Naive B cell (primary cell): ENCODE results near the gene NBL1. TPM values are rescaled to one million over a fixed set of nuclear protein-coding genes. Genes with fewer than 3 reads are reported as not detected.
"Not testable (repeated sequence)": the region's sequence is repeated elsewhere in the genome, so short reads cannot be mapped to it uniquely, and the experiment has no call there.

Experiments used
- ATAC-seq, 2 donors: fragments of 150-1000 bp; cut with Tn5 transposase; 2 replicates each; pipeline ENCODE4 v1.10.0; 2021; ENCODE audit warnings: low read depth in 2 of 2, mild to moderate bottlenecking in 2 of 2, moderate library complexity in 2 of 2
- DNase-seq: peaks from one replicate; pipeline ENCODE4 v3.0.0; 2022
- H3K27ac Mint-ChIP-seq, 6 donors: one replicate each; pipeline ENCODE4 v1.8.0; 2020 to 2022; ENCODE audit warnings: mild to moderate bottlenecking in 6 of 6, mixed read lengths in 6 of 6, moderate library complexity in 5 of 6, inconsistent platforms in 2 of 6
- H3K27me3 Mint-ChIP-seq, 3 donors: one replicate each; pipeline ENCODE4 v1.8.0; 2021 to 2022; ENCODE audit warnings: mixed read lengths in 3 of 3, mild to moderate bottlenecking in 1 of 3
- H3K36me3 Mint-ChIP-seq, 2 donors: one replicate each; pipeline ENCODE4 v1.8.0; 2020 to 2022; ENCODE audit warnings: mixed read lengths in 2 of 2, inconsistent platforms in 1 of 2, mild to moderate bottlenecking in 1 of 2
- H3K4me1 Mint-ChIP-seq, 3 donors: one replicate each; pipeline ENCODE4 v1.8.0; 2020 to 2022; ENCODE audit warnings: mixed read lengths in 3 of 3, inconsistent platforms in 1 of 3, mild to moderate bottlenecking in 1 of 3, moderate library complexity in 1 of 3
- H3K4me3 Mint-ChIP-seq, 8 donors: one replicate each; pipeline ENCODE4 v1.8.0; 2020 to 2022; ENCODE audit warnings: mild to moderate bottlenecking in 8 of 8, mixed read lengths in 8 of 8, moderate library complexity in 8 of 8, inconsistent platforms in 2 of 8
- H3K9me3 Mint-ChIP-seq, 7 donors: one replicate each; pipeline ENCODE4 v1.8.0; 2020 to 2022; ENCODE audit warnings: mixed read lengths in 7 of 7, mild to moderate bottlenecking in 5 of 7, inconsistent platforms in 2 of 7, moderate library complexity in 1 of 7
- polyA plus RNA-seq, 6 donors: library from polyadenylated mRNA; unstranded; fragments of 300-500 nt; fragmentation: Illumina TruSeq; gene quantifications; one replicate each; pipeline ENCODE4 v1.2.3, GENCODE V29; 2021; ENCODE audit warnings: low read depth in 6 of 6

NBL1 gene
- polyA plus RNA-seq, 6 donors from 2014 or later: 0.53 TPM; not detected in 5

DNA sequence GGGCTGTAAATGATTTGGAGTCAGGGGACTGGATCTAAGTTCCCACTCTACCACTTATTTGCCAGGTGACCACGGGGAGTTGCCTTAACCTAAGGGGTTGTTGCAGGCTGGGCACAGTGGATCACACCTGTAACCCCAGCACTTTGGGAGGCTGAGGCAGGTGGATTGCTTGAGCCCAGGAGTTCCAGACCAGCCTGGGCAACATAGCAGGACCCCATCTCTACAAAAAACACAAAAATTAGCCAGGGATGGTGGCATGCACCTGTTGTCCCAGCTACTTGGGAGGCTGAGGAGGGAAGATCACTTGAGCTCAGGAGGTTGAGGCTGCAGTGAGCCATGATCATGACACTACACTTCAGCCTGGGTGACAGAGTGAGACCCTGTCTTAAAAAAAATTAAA lies 13.9 kb upstream of the NBL1 start:
- ATAC-seq, H3K4me3 Mint-ChIP-seq, H3K27me3 Mint-ChIP-seq, DNase-seq, H3K4me1 Mint-ChIP-seq, H3K9me3 Mint-ChIP-seq: not testable (repeated sequence)
- Mint-ChIP-seq H3K36me3 (peaks cover 12 to 22% of the 10 kb centered on the region in 2 donors), H3K27ac (peak overlapping the region in 2 of 6 donors; percentile 5 to 90)

DNA sequence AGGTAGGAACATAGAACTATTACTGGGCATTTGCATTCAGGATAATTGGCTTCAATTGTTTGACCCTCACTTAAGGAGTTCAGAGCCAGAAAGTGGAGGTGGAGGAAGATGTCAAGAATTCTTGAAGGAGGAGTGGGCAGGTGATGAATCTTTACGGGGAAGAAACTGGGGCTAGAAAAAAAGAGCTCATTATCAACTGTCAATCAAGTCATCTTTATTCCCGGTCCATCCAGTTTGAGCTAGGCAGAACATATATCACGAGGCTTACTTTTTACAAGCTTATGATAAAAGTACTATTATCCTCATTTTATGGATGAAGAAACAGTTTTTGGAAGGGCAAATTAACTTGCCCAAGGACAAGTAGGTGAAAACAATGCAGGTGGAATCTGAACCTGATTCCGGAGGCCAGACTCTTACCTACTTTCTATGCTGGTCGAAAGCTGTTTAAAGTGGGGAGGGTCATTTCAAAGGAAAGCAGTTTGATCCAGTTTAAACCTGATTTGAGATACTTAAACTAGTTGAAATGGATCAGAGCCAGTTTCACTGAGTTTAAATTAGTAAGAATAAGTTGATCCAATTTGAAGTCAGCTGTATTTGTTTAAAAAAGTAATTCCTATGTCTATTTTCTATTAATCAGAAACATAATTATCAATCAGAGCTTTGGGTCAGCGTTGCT lies 13.3 kb upstream of the NBL1 start:
- Mint-ChIP-seq H3K9me3 (no peaks in the 10 kb centered on the region), H3K4me1 (peaks cover 0 to 6% (median 0%) of the 10 kb centered on the region in 3 donors), H3K4me3 (no peak overlapping the region), H3K27ac (no peak overlapping the region), H3K27me3 (no peaks in the 10 kb centered on the region), H3K36me3 (peaks cover 11 to 21% of the 10 kb centered on the region in 2 donors)
- no peak for DNase-seq
- ATAC-seq: no peak

DNA sequence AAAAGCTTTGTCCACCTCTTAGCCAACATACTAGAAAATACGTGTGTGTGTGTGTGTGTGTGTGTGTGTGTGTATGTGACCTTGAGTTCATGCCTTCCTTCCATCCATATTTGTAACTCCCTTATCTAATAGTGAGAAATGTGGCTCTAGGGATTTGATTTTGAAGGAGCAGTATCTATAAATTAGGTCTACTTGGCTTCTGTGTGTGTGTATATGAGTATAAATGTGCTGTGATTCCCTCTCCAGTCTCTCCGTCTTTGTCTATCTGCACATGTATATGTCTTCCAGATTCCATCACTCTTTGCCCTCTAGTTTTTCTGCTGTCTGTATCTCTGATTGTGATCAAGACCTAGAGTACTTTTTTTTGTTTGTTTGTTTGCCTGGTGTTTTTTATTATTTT lies 11.9 kb upstream of the NBL1 start:
- DNase-seq (no peak), ATAC-seq (no peak)
- no peaks in the 10 kb centered on the region for H3K27me3 Mint-ChIP-seq
- peaks cover 3 to 12% of the 10 kb centered on the region in 2 donors for H3K36me3 Mint-ChIP-seq
- H3K4me3 Mint-ChIP-seq: no peak overlapping the region
- H3K4me1 Mint-ChIP-seq: peaks cover 0 to 4% (median 0%) of the 10 kb centered on the region in 3 donors
- H3K9me3 Mint-ChIP-seq: no peaks in the 10 kb centered on the region
- peak overlapping the region in 1 of 6 donors; percentile 67 for H3K27ac Mint-ChIP-seq

DNA sequence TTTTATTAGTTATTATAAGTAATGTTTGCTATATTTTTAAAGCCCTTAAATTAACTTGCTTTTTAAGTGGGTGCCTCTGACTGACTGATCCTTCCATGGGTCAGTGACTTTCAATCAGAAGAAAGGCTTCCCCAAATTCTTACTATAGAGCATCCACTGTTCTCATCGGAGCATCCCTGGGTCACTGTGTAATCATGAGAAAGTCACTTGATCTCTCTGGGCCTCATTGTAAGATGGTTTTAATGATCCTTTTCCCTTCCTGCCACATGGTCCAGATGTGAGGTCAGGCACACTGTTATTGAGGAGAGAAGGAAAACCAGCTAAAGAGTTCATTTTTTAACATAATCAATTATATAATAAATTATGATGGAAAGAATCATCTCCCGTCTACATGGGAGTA lies 11.0 kb upstream of the NBL1 start:
- Mint-ChIP-seq H3K36me3 (peaks cover 0 to 7% of the 10 kb centered on the region in 2 donors), H3K9me3 (no peaks in the 10 kb centered on the region), H3K27ac (no peak overlapping the region), H3K4me3 (no peak overlapping the region), H3K27me3 (no peaks in the 10 kb centered on the region), H3K4me1 (peaks cover 0 to 4% (median 0%) of the 10 kb centered on the region in 3 donors)
- DNase-seq (no peak), ATAC-seq (no peak)

DNA sequence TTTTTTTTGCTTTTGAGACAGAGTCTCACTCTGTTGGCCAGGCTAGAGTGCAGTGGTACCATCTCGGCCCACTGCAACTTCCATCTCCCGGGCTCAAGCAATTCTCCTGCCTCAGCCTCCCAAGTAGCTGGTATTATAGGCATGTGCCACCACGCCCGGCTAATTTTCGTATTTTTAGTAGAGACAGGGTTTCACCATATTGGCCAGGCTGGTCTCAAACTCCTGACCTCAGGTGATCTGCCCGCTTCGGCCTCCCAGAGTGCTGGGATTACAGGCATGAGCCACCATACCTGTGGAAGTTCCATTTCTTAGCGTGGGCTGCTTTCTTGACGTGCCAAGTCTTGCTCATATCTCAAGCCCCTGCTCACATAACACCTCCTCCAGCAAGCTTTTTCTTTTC lies 9.0 kb upstream of the NBL1 start:
- not testable (repeated sequence) for H3K36me3 Mint-ChIP-seq, H3K4me1 Mint-ChIP-seq, H3K9me3 Mint-ChIP-seq, H3K4me3 Mint-ChIP-seq, ATAC-seq, H3K27ac Mint-ChIP-seq, H3K27me3 Mint-ChIP-seq, DNase-seq

GRCh38 chr1:19635646-19636045 lies 8.5 kb upstream of the NBL1 start:
- H3K4me3 Mint-ChIP-seq: no peak overlapping the region
- no peaks in the 10 kb centered on the region for H3K9me3 Mint-ChIP-seq
- H3K36me3 Mint-ChIP-seq: no peaks in the 10 kb centered on the region
- peak overlapping the region in 1 of 6 donors; percentile 28 for H3K27ac Mint-ChIP-seq
- ATAC-seq: no peak
- no peaks in the 10 kb centered on the region for H3K4me1 Mint-ChIP-seq
- DNase-seq: no peak
- H3K27me3 Mint-ChIP-seq: peaks cover 7 to 9% (median 9%) of the 10 kb centered on the region in 3 donors

GRCh38 chr1:19636065-19636464 lies 8.0 kb upstream of the NBL1 start:
- H3K9me3 Mint-ChIP-seq: no peaks in the 10 kb centered on the region
- DNase-seq: no peak

DNA sequence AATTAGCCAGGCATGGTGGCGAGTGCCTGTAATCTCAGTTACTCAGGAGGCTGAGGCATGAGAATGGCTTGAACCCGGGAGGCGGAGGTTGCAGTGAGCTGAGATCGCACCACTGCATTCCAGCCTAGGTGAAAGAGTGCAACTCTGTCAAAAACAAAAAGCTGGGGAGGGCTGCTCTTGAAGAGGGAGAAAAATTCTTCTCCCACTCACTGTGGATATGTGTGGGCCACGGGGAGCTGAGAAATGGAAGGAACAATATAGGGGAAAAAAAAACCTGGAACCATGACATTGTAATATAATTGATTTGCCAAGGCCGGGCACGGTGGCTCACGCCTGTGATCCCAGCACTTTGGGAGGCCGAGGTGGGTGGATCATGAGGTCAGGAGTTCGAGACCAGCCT lies 7.4 kb upstream of the NBL1 start:
- ATAC-seq, H3K36me3 Mint-ChIP-seq, H3K4me1 Mint-ChIP-seq, H3K9me3 Mint-ChIP-seq, DNase-seq, H3K27ac Mint-ChIP-seq: not testable (repeated sequence)
- H3K4me3 Mint-ChIP-seq: peak overlapping the region in 1 of 8 donors; percentile 42
- H3K27me3 Mint-ChIP-seq: peaks cover 18 to 20% (median 18%) of the 10 kb centered on the region in 3 donors

More at GRCh38 chr1:19636065-19636464, 8.0 kb upstream of the NBL1 start:
- peak overlapping the region in 2 of 8 donors; percentile 15 to 22 for H3K4me3 Mint-ChIP-seq
- H3K27ac Mint-ChIP-seq: peak overlapping the region in 1 of 6 donors; percentile 28
- no peaks in the 10 kb centered on the region for H3K4me1 Mint-ChIP-seq
- no peaks in the 10 kb centered on the region for H3K36me3 Mint-ChIP-seq
- ATAC-seq: no peak
- H3K27me3 Mint-ChIP-seq: peaks cover 11 to 13% (median 11%) of the 10 kb centered on the region in 3 donors

GRCh38 chr1:19637606-19638005 lies 6.5 kb upstream of the NBL1 start:
- Mint-ChIP-seq H3K4me3 (no peak overlapping the region), H3K4me1 (peaks cover 0 to under 1% (median 0%) of the 10 kb centered on the region in 3 donors), H3K27me3 (peaks cover 24 to 28% (median 27%) of the 10 kb centered on the region in 3 donors), H3K36me3 (no peaks in the 10 kb centered on the region), H3K9me3 (no peaks in the 10 kb centered on the region), H3K27ac (no peak overlapping the region)
- DNase-seq (no peak), ATAC-seq (no peak)

DNA sequence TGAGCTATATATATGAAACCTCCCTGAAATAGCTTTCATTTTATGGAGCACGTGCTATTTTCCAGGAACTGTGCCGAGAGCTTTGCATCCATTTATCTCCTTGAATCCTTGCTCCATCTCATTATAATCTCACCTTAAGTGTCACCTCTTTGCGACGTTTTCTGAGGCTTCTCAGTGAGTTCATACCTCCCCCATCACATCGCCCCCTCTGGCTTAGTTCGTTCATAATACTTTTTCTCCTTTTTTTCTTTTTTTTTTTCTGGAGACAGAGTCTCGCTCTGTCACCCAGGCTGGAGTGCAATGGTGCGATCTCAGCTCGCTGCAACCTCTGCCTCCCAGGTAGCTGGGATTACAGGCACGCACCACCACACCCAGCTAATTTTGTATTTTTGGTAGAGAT lies 4.9 kb upstream of the NBL1 start:
- not testable (repeated sequence) for DNase-seq, H3K36me3 Mint-ChIP-seq, ATAC-seq, H3K27ac Mint-ChIP-seq, H3K4me3 Mint-ChIP-seq, H3K9me3 Mint-ChIP-seq, H3K4me1 Mint-ChIP-seq
- H3K27me3 Mint-ChIP-seq: peaks cover 36 to 40% (median 37%) of the 10 kb centered on the region in 3 donors

GRCh38 chr1:19639999-19640362 lies 4.1 kb upstream of the NBL1 start:
- Mint-ChIP-seq H3K27ac (no peak overlapping the region), H3K4me3 (no peak overlapping the region), H3K4me1 (peaks cover 9 to 14% (median 12%) of the 10 kb centered on the region in 3 donors), H3K36me3 (peaks cover 0 to 6% of the 10 kb centered on the region in 2 donors), H3K9me3 (no peaks in the 10 kb centered on the region), H3K27me3 (peaks cover 40 to 45% (median 44%) of the 10 kb centered on the region in 3 donors)
- no peak for DNase-seq
- no peak for ATAC-seq

- Mint-ChIP-seq H3K4me1 (peaks cover 13 to 21% (median 13%) of the 10 kb centered on the region in 3 donors), H3K36me3 (peaks cover 0 to 8% of the 10 kb centered on the region in 2 donors), H3K27me3 (peaks cover 41 to 52% (median 48%) of the 10 kb centered on the region in 3 donors), H3K9me3 (no peaks in the 10 kb centered on the region), H3K4me3 (no peak overlapping the region), H3K27ac (no peak overlapping the region)
- DNase-seq (no peak), ATAC-seq (no peak)
Measured at GRCh38 chr1:19640363-19641316, 3.5 kb upstream of the NBL1 start.

DNA sequence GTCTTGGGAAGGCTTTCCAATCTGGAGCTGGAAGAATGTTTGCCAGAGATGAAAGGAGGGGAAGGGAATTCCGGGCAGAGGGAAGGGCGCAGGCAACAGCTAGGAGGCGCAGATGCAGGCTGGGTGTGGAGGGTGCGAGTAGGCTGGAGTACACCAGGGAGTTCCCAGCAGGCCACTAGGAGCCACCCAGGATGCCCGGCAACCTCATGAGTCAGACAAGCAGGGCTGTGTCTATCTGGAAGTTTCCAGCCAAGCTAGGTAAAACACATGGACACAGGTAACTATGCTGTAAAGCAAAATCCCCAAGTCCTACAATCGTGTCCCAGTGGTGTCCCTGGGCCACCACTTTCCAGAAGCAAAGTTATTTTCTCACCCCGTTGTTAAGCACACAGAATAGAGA lies 990 bp upstream of the NBL1 start:
- Mint-ChIP-seq H3K4me1 (peaks cover 21 to 32% (median 27%) of the 10 kb centered on the region in 3 donors), H3K27ac (peak overlapping the region in 2 of 6 donors; percentile 21 to 66), H3K9me3 (no peaks in the 10 kb centered on the region), H3K36me3 (peaks cover 0 to 8% of the 10 kb centered on the region in 2 donors), H3K27me3 (peaks cover 54 to 76% (median 69%) of the 10 kb centered on the region in 3 donors), H3K4me3 (peak overlapping the region; percentile 55 to 89 (median 76))
- ATAC-seq (no peak), DNase-seq (no peak)
